Activated CD4-positive, alpha-beta T cell treated with anti-CD3 and anti-CD28 coated beads for 4 hours (primary cell): Measurements from ENCODE around the gene COL6A2.

ENCODE experiments used
- DNase-seq, 2 donors: peaks; one replicate each; pipeline ENCODE4 v3.0.0-alpha.2; 2020

The COL6A2 gene

DNA sequence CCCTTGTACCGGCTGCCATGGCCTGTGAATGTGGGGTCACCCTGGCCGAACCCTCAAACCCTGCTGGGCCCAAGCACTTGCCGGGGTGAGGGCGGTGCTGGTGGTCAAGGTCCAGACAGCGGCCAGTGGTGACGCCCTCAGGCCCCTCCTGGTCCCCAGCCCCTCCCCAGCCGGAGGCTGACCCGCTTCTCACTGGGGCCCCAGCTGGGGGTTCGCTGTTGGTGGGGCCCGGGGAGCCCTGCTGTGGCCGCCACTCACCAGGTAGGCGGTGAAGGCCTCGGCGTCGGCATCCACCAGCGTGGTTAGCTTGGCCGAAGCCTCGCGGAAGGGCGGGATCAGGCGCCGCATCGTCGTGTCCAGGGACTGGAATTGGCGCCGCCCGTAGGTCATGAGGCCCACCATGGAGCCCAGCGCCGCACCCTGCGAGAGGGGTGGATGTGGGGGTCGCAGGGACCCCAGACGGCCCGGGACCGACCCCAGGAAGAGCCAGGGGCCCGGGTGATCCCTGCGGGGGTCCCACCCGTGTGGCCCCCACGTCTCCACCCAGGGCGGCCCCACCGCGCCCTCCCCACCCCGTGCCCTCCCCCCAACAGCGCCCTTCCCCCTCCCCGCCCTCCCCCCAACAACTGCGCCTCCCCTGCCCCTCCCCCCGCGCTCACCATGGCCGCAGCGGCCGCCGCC, 47.4 kb downstream of the COL6A2 start:
- DNase-seq = no peak

GRCh38 chr21:46145840-46146691, 48.2 kb downstream of the COL6A2 start:
- DNase-seq = no peak

DNA sequence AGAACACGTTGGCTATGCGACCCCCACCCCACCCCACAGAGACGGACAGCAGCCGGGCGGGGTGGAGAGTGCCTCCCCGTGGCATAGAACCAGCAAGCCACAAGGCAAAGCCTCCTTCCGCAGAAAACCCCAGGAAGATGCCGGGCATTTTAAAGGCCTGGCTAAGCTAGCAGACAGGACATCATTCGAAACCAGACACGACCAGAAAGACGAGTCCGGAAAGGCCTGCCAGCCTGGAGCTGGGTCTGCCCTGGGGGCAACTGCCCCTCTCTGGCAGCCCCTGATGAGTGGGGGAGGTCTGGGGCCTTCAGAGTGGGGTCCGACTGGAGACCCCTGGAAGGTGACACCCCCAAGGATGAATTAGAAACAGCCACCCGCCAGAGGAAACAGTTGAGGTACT, 48.9 kb downstream of the COL6A2 start:
- no peak for DNase-seq

DNA sequence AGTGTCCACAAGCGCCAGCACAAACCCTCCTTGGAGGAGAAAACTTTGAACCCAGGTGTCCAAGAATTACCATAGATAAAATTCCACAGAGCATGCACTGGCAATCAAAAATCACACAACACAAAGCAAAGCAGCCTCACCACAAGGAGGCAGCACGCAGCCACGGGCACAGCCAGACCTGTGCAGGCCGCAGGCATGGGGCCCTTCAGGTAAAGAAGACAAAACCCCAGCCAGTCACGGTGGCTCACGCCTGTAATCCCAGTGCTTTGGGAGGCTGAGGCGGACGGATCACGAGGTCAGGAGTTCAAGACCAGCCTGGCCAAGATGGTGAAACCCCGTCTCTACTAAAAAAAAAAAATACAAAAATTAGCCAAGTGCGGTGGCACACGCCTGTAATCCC, 49.5 kb downstream of the COL6A2 start:
- DNase-seq = peak; percentile 35 to 42

GRCh38 chr21:46148106-46148505, 50.2 kb downstream of the COL6A2 start:
- no peak for DNase-seq

GRCh38 chr21:46149205-46149901, 51.4 kb downstream of the COL6A2 start:
- DNase-seq = no peak

GRCh38 chr21:46150073-46150472, 52.2 kb downstream of the COL6A2 start:
- DNase-seq = no peak

GRCh38 chr21:46150491-46151121, 52.7 kb downstream of the COL6A2 start:
- DNase-seq = peak in 1 of 2 donors; percentile 0

- no peak for DNase-seq
Measured at GRCh38 chr21:46151261-46151988, 53.5 kb downstream of the COL6A2 start.

DNA sequence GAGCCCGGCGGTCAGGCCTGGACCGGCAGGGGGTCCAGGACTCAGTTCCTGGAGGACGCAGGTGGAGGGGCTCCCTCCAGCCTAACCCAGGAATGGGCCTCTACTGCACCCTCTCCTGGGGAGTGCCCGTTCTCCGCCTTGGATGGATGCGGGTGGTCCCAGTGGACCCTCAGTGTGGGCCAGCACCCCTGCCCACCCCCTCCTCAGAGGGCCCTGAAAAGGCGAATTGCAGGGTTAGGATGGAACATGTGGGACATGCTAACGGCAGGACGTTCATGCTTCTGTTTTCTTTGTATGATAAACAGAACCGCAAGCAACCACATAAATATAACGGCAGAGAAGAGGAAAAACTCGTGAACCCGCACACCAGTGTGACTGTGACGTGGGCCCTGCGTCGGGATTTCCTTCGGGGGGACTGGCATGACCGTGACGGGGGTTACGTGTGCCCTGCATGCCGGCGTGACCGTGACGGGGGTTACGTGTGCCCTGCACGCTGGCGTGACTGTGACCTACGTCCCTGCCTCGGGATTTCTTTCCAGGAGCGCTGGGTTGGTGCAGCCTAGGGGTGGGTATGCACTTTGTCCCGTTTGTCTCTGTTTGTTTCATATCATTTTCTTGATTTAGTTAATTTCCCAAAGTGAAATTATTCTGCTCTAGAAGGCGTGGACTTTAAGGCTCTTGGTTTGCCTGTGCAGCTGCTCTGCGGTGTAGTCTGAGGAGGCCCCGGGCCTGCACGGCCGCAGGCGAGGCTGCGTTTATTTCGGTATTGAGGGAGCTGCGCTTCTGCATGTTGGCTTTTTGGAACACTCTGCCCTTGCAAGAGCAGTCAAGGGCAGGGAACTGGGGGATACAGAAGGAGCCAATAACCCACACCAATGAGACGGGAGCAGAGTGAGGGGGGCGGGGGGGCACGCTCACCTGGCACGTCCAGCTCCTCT, 54.3 kb downstream of the COL6A2 start:
- no peak for DNase-seq

- DNase-seq = no peak
Measured at GRCh38 chr21:46152927-46153246, 55.0 kb downstream of the COL6A2 start.

- DNase-seq = peak in 1 of 2 donors; percentile 34
Measured at GRCh38 chr21:46153247-46154154, 55.6 kb downstream of the COL6A2 start.

DNA sequence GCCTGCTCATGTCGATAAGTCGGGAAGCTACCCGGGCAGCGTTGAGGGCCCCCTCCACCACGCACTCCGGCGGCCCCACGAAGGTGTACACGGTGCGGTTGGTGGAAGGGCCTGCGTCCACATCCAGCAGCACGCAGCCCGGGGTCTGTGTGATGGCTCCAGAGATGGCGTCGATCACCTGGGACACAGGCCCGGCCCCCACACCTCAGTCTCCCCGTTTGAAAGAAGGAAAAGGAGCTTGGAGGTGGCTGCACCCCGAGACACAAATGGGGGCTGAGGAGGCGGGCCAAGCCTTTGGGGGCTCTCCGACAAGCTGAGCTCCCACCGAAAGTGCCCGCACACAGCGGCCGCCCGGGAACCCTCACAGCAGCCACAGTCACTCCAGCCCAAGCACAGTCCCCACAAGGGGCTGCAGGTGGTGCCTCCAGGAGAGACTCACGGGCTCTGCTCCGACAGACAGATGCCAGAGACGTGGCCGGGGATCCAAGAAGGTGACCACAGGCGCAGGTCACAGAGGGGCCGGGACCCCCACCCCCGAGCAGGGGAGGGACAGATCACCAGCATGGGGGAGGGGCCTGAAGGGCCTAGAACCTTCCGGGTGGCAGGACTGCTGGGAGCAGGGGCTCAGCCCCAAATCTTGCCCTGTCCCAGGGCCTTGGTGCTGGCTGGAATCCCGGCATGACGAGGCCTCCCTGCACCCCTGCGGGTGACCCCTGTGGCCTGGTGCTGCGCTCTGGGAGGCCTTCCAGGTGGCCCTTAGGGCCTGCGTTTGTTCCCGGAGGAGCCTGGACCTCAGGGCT, 56.4 kb downstream of the COL6A2 start:
- DNase-seq = no peak

DNA sequence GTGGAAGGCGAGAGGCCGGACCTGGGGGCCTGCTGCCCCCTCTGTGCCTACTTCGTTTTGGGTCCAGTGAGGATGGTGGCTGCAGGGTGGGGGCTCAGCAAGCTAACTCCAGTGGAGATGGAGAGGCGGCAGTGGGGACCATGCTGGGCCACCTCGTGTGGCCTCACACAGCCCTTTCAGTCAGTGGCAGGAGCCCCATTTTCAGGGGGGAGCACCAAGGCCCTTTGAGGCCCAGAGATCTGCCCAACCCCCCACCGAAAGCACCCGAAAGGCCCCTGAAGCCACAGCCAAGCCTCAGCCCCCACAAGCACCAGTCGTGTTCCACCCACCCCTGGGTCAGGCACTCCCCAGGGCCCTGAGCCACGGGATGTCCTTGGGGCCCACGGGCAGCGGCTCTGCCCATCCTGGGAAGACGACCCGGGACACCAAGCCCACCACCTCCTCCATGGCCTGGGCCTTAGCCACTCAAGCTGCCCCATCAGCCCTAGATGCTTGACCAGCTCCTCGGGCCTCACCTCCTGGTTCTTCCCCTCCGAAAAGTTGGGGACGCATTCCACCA, 57.1 kb downstream of the COL6A2 start:
- no peak for DNase-seq

GRCh38 chr21:46155514-46156377, 57.8 kb downstream of the COL6A2 start, which contains the start of gene FTCD:
Gene FTCD, minus strand, starts transcription at chr21:46155579. Its CDS starts 56 bp downstream, at chr21:46155523.
- no peak for DNase-seq

- no peak for DNase-seq
Measured at GRCh38 chr21:46156378-46156645, 58.4 kb downstream of the COL6A2 start.

- DNase-seq = no peak
Measured at GRCh38 chr21:46156678-46157077, 58.8 kb downstream of the COL6A2 start.

DNA sequence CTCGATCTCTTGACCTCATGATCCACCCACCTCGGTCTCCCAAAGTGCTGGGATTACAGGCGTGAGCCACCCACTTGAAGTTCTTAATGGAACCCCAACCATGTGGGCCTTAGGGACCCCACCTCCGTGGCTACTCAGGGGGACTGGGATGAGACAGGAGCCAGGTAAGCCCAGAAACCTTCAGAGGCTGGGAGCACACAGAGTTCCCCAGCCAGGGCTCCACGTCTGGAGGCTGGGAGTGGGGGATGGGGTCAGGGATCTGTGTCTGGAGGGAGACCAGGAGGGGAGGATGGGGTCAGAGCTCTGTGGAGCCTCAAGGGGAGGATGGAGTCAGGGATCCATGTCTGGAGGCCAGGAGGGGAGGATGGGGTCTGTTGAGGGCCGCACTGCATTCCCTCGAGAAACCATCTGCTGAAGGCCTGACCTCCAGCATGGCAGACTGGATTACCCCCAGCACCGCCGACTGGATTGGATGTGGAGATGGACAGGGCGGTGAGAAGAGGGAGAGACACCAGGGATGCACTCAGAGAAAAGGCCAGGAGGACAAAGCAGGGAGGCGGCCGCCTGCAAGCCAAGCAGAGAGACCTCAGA, 59.6 kb downstream of the COL6A2 start:
- DNase-seq = no peak
